ENCODE measurements around the gene FAM174A.
"Not testable (repeated sequence)": the region's sequence is repeated elsewhere in the genome, so short reads cannot be mapped to it uniquely, and the experiment has no call there.

The FAM174A gene

DNA sequence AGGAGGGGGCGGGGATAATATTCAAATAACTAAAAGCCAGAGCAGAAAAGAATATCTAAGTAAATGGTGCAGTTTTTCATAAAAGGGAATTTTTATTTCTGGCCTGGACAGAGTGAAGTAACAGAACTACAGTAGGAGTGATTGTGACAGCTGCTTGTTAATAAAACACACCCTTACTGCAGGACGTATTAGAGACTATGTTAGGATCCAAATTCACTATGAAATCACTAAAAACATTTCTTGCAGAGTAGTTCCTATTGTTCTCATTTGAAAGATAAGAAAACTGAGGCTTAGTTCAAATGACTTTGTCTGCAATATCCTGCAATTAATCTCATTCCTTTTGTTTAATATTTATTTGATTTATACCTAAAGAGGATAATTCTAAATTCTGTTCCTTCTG lies 39.5 kb downstream of the FAM174A start:
- FAIRE-seq (no peak), DNase-seq (ENCODE audit: insufficient read length, low spot score) (no peak)

DNA sequence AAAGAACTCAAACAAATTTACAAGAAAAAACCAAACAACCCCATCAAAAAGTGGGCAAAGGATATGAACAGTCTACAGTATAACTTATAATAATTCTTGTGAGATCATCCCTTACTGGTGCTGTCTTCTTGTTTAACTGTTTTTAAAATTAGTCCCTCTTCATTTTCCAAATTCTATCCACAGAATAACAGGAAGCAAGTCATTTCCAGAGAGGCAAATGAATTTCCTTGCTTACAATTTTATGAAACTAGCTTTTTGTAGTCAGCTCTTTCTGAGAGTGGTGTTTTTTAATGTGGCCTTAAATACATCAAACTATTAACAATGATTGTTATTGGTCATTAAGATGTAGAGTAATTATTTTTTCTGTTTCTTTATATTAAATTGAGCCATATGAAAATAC lies 40.6 kb downstream of the FAM174A start:
- no peak for FAIRE-seq

DNA sequence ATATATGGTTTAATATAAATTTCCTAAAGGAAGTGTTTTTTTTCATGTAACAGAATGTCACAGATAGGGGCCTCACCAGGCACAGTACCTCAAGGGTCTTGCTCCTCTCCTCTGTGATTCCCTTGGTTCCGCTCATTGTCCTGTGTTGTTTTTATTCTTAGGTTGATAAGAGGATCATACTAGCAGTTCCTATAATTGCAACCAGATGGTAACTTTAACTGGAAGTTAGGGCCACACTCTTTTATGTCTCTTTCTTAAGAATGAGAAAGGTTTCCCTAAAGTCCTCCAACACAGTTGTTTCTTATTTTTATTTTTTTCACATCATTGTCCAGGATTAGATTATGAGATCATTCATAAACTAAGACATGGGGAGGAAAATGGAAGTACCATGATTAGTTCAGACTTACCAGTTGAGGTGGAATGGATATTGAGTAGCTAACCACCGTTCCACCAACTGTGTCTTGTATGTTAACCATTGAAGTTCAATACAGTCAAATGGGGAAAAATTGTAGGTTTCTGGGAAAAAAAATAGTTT lies 41.1 kb downstream of the FAM174A start:
- FAIRE-seq (no peak), DNase-seq (ENCODE audit: insufficient read length, low spot score) (no peak)

More for the DNA sequence above, 40.6 kb downstream of the FAM174A start:
- DNase-seq (ENCODE audit: insufficient read length, low spot score), result no peak

- DNase-seq (ENCODE audit: insufficient read length, low spot score), result no peak
- FAIRE-seq, result no peak
Observed at GRCh38 chr5:100577506-100577905, 42.3 kb downstream of the FAM174A start.

- no peak for DNase-seq (ENCODE audit: insufficient read length, low spot score)
- no peak for FAIRE-seq
Observed at GRCh38 chr5:100584069-100584468, 48.9 kb downstream of the FAM174A start.

DNA sequence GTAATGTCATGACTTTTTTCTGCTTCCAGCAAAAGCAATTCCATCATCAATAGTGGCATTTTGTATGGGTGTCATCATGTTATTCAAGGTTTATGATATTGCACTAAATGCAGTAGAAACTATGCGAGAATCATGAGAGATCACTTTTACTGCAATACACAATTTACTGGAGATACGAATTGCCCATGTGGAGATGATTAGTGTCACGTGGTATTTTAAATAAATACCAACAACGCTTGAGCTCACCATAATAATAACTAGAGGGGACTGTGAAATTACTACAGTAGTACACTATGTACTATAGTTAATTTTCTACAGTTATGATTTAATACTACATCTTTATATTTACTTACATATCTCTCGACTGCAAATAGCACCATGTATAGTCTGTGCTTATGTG lies 49.7 kb downstream of the FAM174A start:
- FAIRE-seq (no peak), DNase-seq (ENCODE audit: insufficient read length, low spot score) (no peak)

GRCh38 chr5:100590867-100591266 lies 55.7 kb downstream of the FAM174A start:
- FAIRE-seq, result no peak
- DNase-seq (ENCODE audit: insufficient read length, low spot score), result no peak

DNA sequence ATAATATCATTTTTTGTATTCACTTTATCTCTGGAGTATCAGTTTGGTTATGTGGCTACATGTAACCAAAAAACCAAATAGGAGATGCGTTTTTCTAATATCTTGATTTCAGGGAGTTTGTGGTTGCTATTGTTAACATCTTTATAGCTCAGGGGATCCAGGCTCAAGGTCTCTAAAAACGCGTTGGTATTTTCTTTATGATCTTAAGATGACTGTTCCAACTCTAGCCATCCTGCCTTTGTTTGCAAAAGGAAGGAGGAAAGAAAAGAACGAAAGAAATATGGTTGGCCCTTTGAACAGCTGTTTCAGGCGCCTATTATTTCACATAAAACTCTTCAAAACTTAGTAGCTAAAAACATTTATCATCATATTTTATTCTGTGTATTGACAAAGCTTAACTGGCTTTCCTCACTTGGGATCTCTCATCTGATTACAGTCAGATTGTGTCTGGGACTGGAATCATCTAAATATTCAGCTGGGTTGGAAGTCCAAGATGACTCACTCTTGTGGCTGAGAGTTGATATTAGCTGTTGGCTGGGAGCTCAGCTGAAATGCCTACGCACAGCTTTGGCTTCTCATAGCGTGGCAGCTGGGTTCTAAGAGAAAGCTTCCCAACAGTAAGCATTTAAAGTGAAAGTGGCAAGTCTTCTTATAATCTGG lies 60.1 kb downstream of the FAM174A start:
- DNase-seq (ENCODE audit: insufficient read length, low spot score), result peak; percentile 57
- FAIRE-seq, result no peak

GRCh38 chr5:100595812-100596173 lies 60.6 kb downstream of the FAM174A start:
- no peak for DNase-seq (ENCODE audit: insufficient read length, low spot score)
- no peak for FAIRE-seq

DNA sequence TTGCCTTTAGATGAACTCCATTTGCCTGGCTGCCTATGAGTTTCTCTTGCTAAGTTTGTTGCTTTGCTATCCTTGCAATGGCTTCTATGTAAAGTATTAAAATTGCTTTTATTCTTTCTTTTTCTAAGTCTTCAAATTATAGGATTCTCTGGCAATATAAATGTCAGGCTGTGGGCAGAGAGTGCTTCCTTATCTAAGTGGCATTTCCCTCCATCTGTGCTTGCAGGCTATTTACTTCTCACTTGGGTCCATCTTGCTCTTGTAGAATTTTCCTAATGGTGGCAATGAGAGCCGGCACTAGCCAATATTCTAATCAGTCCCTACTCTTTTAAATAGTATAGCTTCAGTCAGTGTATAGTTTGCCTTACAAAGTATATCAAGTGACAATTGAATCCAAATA lies 63.3 kb downstream of the FAM174A start:
- no peak for FAIRE-seq
- DNase-seq (ENCODE audit: insufficient read length, low spot score), result no peak

DNA sequence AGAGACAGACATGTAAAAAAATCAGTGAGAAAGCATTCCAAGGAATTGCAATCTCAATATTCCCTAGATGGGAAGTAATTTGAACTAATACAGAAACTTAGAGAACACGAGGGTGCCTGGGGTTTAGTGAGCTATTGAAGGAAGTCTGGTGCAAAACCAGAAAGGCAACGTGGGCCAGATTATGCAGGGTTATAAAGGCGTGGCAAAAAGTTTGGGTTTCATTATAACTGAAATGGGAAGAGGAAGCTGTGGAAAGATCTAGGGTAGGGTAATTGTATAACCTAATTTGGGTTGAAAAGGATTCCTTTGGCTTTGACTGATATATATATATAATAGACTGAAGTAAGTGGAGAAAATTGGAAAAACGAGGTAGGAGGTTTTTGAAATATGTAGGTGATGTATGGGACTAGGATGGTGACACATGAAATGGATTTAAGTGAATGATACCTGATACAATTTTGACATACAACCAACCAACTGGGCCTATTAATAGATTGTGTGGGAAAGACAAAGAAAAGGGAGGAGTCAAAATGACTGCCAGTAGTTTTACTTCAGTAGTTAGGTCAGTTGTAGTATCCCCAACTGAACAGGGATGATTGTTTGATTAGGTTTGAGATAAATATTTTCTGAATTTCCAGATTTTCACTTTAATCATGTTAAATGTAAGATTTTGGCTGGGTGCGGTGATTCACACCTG lies 65.3 kb downstream of the FAM174A start:
- DNase-seq (ENCODE audit: insufficient read length, low spot score) (no peak), FAIRE-seq (no peak)

DNA sequence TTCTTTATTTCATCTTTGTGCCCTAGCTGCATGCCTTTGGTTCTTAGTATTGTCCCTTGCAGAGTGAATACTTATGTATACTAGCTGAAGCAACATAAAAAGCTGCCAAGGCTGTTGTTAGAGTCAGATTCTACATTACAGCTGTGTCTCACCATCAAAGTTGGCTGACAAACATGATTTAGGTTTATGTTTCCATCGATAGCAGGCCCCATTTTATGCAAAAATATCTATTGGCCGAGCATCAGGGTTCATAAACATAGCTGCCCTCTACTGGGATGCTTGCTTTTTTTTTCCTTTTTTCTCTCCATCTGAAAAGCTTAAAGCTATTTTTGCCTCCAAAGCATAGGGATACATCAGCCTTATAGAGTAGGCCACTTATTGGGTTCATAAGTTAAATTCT lies 68.0 kb downstream of the FAM174A start:
- DNase-seq (ENCODE audit: insufficient read length, low spot score) (no peak), FAIRE-seq (no peak)

- DNase-seq (ENCODE audit: insufficient read length, low spot score); FAIRE-seq: not testable (repeated sequence)
Observed at GRCh38 chr5:100604021-100604420, 68.8 kb downstream of the FAM174A start.

GRCh38 chr5:100609594-100609993 lies 74.4 kb downstream of the FAM174A start:
- no peak for FAIRE-seq
- no peak for DNase-seq (ENCODE audit: insufficient read length, low spot score)

- DNase-seq (ENCODE audit: insufficient read length, low spot score), result no peak
- no peak for FAIRE-seq
Observed at GRCh38 chr5:100614308-100614707, 79.1 kb downstream of the FAM174A start.

DNA sequence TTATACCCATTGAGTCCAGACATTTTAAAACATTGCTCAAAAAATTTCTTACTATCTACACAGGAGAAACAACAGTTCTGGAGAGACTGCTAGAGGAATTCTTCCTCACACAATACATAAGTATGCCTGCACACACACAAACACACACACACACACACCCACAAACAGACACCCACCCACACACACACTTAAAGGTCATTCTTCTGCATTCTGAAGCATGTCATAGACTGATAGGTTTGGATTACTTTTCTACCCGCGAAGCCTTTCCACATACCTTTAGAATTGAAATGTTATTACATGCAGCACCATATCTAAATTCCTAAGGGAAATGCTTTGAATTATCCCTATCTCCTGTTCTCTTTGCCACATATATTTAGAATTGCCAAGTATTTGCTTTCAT lies 80.2 kb downstream of the FAM174A start:
- FAIRE-seq, result no peak

GRCh38 chr5:100616291-100616690 lies 81.1 kb downstream of the FAM174A start:
- DNase-seq (ENCODE audit: insufficient read length, low spot score) (no peak), FAIRE-seq (no peak)

More for the DNA sequence above, 80.2 kb downstream of the FAM174A start:
- no peak for DNase-seq (ENCODE audit: insufficient read length, low spot score)

DNA sequence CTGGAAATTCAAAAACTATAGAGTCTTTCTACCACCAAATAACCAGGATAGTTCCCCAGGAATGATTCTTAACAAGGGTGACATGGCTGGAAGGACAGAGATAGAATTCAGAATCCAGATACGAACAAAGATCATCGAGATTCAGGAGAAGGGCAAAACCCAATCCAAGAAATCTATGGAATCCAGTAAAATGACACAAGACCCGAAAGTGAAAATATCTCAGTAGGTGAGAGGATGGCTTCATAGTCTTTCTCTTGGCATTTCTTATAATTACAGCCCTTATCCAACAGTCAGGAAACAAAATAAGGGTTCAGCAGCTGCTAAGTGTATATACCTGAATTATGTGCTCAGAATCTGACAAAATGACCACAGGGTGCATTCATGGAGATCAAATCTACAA lies 81.8 kb downstream of the FAM174A start:
- DNase-seq (ENCODE audit: insufficient read length, low spot score) (no peak), FAIRE-seq (no peak)

GRCh38 chr5:100623719-100624118 lies 88.5 kb downstream of the FAM174A start:
- FAIRE-seq (no peak), DNase-seq (ENCODE audit: insufficient read length, low spot score) (no peak)

- DNase-seq (ENCODE audit: insufficient read length, low spot score), result no peak
- FAIRE-seq, result no peak
Observed at GRCh38 chr5:100634937-100635534, 99.9 kb downstream of the FAM174A start.
